IPS-15b (cell line): ENCODE measurements around the gene CTSW.
"Not testable (repeated sequence)": the region's sequence is repeated elsewhere in the genome, so short reads cannot be mapped to it uniquely, and the experiment has no call there.

Experiments used
- H3K27me3 ChIP-seq: one replicate; pipeline ENCODE4 v1.6.1; 2013; ENCODE audit warnings: low read length; ENCODE audit not compliant: control insufficient read depth, insufficient read depth
- H3K36me3 ChIP-seq: one replicate; pipeline ENCODE4 v1.6.1; 2013; ENCODE audit warnings: low read length; ENCODE audit not compliant: control insufficient read depth, insufficient read depth
- H3K4me1 ChIP-seq: one replicate; pipeline ENCODE4 v1.6.1; 2013; ENCODE audit warnings: mild to moderate bottlenecking, low read length; ENCODE audit not compliant: control insufficient read depth, insufficient read depth
- H3K4me3 ChIP-seq: one replicate; pipeline ENCODE4 v1.5.1; 2013; ENCODE audit warnings: low read depth, low read length
- H3K9ac ChIP-seq: one replicate; pipeline ENCODE4 v1.6.1; 2013; ENCODE audit warnings: low read depth, mild to moderate bottlenecking, low read length
- H3K9me3 ChIP-seq: one replicate; pipeline ENCODE4 v1.6.1; 2013; ENCODE audit warnings: mild to moderate bottlenecking, low read length; ENCODE audit not compliant: control insufficient read depth, insufficient read depth

Gene CTSW

GRCh38 chr11:65884716-65885092 lies 5.1 kb downstream of the CTSW start:
- Histone ChIP-seq H3K9ac (no peak overlapping the region), H3K36me3 (peaks cover 38% of the 10 kb centered on the region), H3K27me3 (peaks cover 6% of the 10 kb centered on the region), H3K9me3 (no peaks in the 10 kb centered on the region), H3K4me3 (no peak overlapping the region), H3K4me1 (peaks cover 5% of the 10 kb centered on the region)

- Histone ChIP-seq H3K4me1 (peaks cover 7% of the 10 kb centered on the region), H3K36me3 (peaks cover 38% of the 10 kb centered on the region), H3K9ac (no peak overlapping the region), H3K9me3 (no peaks in the 10 kb centered on the region), H3K4me3 (no peak overlapping the region), H3K27me3 (peaks cover 12% of the 10 kb centered on the region)
Observed at GRCh38 chr11:65885231-65885630, 5.6 kb downstream of the CTSW start.

- H3K27me3 ChIP-seq = peaks cover 12% of the 10 kb centered on the region
- no peak overlapping the region for H3K9ac ChIP-seq
- no peak overlapping the region for H3K4me3 ChIP-seq
- H3K9me3 ChIP-seq = no peaks in the 10 kb centered on the region
- H3K4me1 ChIP-seq = peaks cover 7% of the 10 kb centered on the region
- H3K36me3 ChIP-seq = peaks cover 38% of the 10 kb centered on the region
Observed at GRCh38 chr11:65885808-65886536, 6.3 kb downstream of the CTSW start.

GRCh38 chr11:65886826-65887722 lies 7.4 kb downstream of the CTSW start:
- Histone ChIP-seq H3K9ac (peak overlapping the region; percentile 76), H3K4me3 (peak overlapping the region; percentile 96), H3K27me3 (peaks cover 19% of the 10 kb centered on the region), H3K4me1 (peaks cover 9% of the 10 kb centered on the region), H3K9me3 (no peaks in the 10 kb centered on the region), H3K36me3 (peaks cover 34% of the 10 kb centered on the region)

DNA sequence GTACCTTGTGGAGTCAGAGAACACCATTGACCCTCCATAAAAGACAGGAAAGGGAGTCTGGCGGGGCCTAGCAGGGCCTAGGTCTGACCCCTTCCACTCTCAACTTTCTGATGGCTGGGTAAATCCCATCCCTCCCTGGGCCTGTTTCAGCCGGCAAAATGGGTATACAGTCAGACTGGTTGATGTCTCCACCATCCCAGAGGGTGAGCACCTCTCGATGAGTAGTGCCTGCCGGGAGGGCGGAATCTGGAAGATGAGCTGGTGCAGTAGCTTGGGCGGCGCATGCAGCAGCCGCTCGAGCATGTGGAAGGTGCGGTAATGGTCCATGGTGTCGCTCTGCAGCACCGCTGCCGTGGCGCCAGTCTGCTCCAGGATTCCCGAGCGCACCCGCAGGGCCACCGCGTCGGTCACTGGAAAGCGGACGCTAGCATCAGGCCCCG lies 8.1 kb downstream of the CTSW start:
- peaks cover 27% of the 10 kb centered on the region for H3K36me3 ChIP-seq
- H3K4me1 ChIP-seq = peaks cover 10% of the 10 kb centered on the region
- H3K9ac ChIP-seq = peak overlapping the region; percentile 76
- H3K9me3 ChIP-seq = no peaks in the 10 kb centered on the region
- peak overlapping the region; percentile 96 for H3K4me3 ChIP-seq
- H3K27me3 ChIP-seq = peaks cover 19% of the 10 kb centered on the region

- Histone ChIP-seq H3K9ac (peak within 1 kb of the TSS; percentile 76), H3K4me3 (peak within 1 kb of the TSS; percentile 96), H3K27me3 (peaks cover 19% of the 10 kb centered on the region), H3K4me1 (peaks cover 10% of the 10 kb centered on the region), H3K36me3 (peaks cover 22% of the 10 kb centered on the region), H3K9me3 (no peaks in the 10 kb centered on the region)
Observed at GRCh38 chr11:65888163-65888814, 8.7 kb downstream of the CTSW start, which contains the start of gene FIBP. Gene FIBP (minus strand): TSS chr11:65888471. CDS start chr11:65888418, 53 bp downstream.

DNA sequence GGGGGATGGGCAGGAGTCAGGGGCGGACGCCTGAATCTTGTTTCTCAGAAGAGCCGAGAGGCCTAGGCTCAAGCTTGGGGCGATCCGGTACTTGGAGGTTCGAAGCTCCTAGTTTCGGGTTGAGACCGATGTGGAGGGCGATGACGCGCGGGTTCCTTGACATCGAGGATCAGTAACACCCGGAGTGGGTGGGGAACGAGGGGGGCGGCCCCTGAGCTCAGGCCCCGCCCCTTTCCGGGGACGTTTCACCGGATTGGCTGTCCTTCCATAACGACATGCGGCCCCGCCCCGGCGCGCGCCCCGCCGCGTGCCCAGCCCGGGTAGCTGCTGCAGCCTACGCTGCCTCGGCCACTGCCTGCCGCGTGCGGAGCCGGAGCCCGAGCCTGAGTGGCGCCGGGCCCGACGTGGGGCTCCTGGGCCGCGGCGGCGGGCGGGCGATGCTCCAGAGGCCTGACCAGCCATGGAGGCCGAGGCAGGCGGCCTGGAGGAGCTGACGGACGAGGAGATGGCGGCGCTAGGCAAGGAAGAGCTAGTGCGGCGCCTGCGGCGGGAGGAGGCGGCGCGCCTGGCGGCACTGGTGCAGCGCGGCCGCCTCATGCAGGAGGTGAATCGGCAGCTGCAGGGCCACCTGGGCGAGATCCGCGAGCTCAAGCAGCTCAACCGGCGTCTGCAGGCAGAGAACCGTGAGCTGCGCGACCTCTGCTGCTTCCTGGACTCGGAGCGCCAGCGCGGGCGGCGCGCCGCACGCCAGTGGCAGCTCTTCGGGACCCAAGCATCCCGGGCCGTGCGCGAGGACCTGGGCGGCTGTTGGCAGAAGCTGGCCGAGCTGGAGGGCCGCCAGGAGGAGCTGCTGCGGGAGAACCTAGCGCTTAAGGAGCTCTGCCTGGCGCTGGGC lies 10.9 kb downstream of the CTSW start, which contains the start of gene CCDC85B:
CCDC85B (plus strand) TSS at position 350 of the 895 bp plus-strand sequence; CDS start at position 461, 111 bp downstream.
- Histone ChIP-seq H3K27me3 (peaks cover 21% of the 10 kb centered on the region), H3K9me3 (no peaks in the 10 kb centered on the region), H3K4me1 (peaks cover 10% of the 10 kb centered on the region), H3K9ac (peak within 1 kb of the TSS; percentile 54), H3K4me3 (peak within 1 kb of the TSS; percentile 75), H3K36me3 (peaks cover 6% of the 10 kb centered on the region)

GRCh38 chr11:65891219-65892136 lies 11.8 kb downstream of the CTSW start:
- Histone ChIP-seq H3K4me3 (peak overlapping the region; percentile 75), H3K9ac (peak overlapping the region; percentile 54), H3K36me3 (no peaks in the 10 kb centered on the region), H3K4me1 (peaks cover 10% of the 10 kb centered on the region), H3K27me3 (peaks cover 21% of the 10 kb centered on the region), H3K9me3 (no peaks in the 10 kb centered on the region)

- not testable (repeated sequence) for H3K9ac ChIP-seq
Observed at GRCh38 chr11:65892137-65892540, 12.5 kb downstream of the CTSW start.

DNA sequence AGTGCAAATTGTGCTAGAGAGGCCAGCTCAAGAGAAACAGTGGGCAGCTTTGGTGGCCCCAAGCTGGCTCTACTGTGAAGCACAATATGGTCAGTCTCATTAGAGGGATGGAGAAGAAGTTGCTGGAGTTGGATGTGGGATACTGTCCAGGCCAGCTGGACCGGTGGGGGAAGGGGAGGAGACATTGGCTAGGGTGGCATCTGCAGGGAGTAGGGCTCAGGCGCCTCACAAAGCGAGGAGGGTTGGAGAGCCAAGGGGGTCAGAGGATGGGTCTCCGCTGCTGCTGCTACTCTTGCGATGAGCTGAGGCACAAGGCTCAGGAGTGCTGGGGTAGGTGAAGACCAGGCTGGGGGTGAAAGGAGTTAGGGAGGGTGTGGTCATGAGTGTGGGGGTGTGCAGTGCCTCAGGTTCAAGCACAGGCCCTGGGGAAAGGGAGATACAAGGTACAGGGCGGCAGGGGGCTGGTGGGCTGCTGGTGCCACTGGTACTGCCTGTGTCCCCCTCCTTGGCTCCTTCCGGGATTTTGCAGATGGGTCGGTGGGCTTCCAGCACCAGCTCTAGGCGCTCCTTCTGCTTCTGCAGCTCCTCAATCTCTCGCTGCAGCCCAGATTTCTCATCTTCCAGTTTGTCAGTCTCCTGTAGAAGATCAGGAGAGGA lies 13.2 kb downstream of the CTSW start:
- H3K9ac ChIP-seq = no peak overlapping the region
- no peaks in the 10 kb centered on the region for H3K36me3 ChIP-seq
- H3K4me3 ChIP-seq = no peak overlapping the region
- peaks cover 25% of the 10 kb centered on the region for H3K27me3 ChIP-seq
- H3K9me3 ChIP-seq = no peaks in the 10 kb centered on the region
- H3K4me1 ChIP-seq = peaks cover 10% of the 10 kb centered on the region

More at GRCh38 chr11:65892137-65892540, 12.5 kb downstream of the CTSW start:
- Histone ChIP-seq H3K4me3 (peak overlapping the region; percentile 75), H3K27me3 (peaks cover 25% of the 10 kb centered on the region)
- not testable (repeated sequence) for H3K36me3 ChIP-seq, H3K4me1 ChIP-seq, H3K9me3 ChIP-seq
